HG03558 (cell line): Measurements from ENCODE around the gene UBA5.
A peak's percentile ranks its signal among the peaks of the same experiment; 100 is the strongest.
"Not testable (repeated sequence)": the region's sequence is repeated elsewhere in the genome, so short reads cannot be mapped to it uniquely, and the experiment has no call there.

Source experiments
- ATAC-seq: cut with Tn5 transposase; IDR thresholded peaks from one replicate; pipeline ENCODE4 v1.9.1; 2021; ENCODE audit warnings: moderate number of reproducible peaks; ENCODE audit not compliant: unreplicated experiment; ENCODE audit errors: extremely low read depth

UBA5 gene

DNA sequence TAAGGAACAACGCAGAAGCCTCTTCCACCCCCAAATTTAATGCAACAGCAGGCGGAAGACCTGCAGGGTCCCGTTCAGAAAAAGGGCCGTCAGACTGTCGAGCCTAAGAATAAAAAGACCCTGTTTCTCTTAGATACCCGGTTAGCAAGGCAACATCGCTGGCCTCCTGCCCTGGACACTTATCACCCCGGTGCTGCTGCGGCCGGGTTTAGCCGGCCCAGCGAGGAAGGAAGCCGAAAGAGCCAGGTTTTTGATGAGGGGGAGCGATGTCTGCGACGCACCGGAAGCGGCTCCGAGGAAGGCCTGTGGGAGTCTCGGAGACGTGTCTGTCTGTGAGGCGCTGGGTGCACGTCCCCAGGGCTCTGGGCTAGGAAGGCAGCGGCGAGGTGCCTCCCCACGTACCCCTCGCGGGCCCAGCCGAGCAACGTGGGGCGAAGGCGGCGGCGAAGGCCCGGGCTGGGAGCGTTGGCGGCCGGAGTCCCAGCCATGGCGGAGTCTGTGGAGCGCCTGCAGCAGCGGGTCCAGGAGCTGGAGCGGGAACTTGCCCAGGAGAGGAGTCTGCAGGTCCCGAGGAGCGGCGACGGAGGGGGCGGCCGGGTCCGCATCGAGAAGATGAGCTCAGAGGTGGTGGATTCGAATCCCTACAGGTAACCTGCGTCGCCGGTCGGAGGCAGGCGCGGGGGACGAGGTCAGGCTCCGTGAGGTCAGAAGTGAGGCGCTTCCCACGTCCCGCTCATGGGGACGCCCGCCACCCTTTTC lies at the start of gene UBA5:
Gene UBA5, plus strand, starts transcription at position 278 of the 759 bp plus-strand sequence. Its CDS starts 209 bp downstream, at position 487.
- ATAC-seq, result peak; percentile 43

DNA sequence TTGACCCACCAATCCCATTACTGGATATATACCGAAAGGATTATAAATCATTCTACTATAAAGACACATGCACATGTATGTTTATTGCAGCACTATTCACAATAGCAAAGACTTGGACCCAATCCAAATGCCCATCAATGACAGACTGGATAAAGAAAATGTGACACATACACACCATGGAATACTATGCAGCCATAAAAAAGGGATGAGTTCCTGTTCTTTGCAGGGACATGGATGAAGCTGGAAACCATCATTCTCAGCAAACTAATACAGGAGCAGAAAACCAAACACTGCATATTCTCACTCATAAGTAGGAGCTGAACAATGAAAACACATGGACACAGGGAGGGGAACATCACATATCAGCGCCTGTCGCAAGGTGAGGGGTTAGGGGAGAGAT lies 44.8 kb upstream of the UBA5 start:
- not testable (repeated sequence) for ATAC-seq

- ATAC-seq, result no peak
Measured at GRCh38 chr3:132615881-132616280, 44.2 kb upstream of the UBA5 start.

DNA sequence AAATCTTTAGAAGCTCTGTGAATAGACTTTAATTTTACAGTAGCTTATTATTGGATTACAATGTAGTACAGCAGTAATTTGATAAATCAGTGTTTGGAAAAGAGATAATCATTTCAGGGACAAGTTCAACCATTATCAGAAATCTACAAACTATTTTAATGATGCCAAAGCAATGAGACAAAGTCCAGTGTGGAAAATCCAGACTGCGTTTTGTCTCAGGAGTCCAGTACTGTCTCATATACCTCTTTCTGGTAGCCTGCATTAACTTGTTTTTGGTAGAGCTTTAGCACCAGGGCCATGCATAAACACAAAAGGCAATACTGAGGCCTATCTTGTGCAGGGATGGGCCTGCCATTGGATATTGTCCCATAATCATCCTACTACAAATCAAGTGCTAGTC lies 43.3 kb upstream of the UBA5 start:
- no peak for ATAC-seq

GRCh38 chr3:132622148-132622547 lies 38.0 kb upstream of the UBA5 start:
- no peak for ATAC-seq

GRCh38 chr3:132622761-132623160 lies 37.4 kb upstream of the UBA5 start:
- ATAC-seq, result no peak

DNA sequence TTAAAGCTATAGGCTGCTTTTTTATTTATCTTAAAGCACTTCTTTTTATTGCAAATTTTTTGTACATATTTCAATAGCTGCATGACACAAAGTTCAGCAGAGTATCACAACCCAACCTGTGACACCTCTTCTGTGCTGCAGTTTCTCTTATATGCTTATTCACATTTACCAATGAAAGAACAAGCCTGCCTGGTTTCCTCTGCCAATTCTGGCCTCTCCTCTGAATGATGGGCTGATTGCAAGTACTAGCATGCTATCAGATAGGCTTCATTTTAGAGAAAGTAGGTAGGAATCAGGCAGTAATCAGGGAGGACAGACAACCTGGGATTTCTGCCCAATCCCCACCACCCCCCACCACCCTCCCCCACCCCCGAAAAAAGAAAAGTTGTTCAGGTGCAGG lies 36.5 kb upstream of the UBA5 start:
- no peak for ATAC-seq

- no peak for ATAC-seq
Measured at GRCh38 chr3:132624790-132625189, 35.3 kb upstream of the UBA5 start.

GRCh38 chr3:132625613-132626012 lies 34.5 kb upstream of the UBA5 start:
- ATAC-seq, result no peak

- no peak for ATAC-seq
Measured at GRCh38 chr3:132626955-132627354, 33.2 kb upstream of the UBA5 start.

DNA sequence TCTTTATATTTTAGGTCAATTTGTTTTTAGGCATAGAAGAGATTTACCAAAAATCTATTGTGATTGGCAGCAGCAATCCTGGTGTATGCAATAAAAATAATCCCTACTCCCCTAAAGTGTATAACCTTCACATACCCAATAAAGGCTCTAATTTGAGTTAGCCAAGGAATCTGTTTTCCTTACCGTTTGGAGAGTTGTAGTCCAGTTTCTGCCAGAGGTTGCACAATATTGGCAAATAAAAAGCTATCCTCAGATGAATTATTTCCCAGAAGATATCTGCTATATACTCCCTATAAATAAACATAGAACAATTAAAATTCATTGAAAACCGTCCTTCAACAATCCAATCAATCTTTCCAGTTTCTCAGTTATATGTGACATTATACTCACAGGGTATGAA lies 32.0 kb upstream of the UBA5 start:
- no peak for ATAC-seq

GRCh38 chr3:132629928-132630327 lies 30.2 kb upstream of the UBA5 start:
- no peak for ATAC-seq

DNA sequence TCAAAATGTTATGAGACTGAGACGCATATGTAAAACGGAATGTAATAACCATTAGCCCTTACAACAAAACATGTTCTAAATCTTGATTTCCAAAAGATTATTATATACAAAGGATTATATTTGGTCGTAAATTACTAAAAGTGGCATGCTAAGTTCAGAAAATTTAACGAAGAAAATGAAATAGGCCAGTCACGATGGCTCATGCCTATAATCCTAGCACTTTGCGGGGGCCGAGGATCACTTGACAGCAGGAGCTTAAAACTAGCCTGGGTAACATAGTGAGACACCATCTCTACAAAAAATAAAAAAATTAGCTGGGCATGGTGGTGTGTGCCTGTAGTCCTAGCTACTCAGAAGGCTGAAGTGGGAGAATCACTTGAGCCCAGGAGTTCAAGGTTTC lies 29.5 kb upstream of the UBA5 start:
- no peak for ATAC-seq

DNA sequence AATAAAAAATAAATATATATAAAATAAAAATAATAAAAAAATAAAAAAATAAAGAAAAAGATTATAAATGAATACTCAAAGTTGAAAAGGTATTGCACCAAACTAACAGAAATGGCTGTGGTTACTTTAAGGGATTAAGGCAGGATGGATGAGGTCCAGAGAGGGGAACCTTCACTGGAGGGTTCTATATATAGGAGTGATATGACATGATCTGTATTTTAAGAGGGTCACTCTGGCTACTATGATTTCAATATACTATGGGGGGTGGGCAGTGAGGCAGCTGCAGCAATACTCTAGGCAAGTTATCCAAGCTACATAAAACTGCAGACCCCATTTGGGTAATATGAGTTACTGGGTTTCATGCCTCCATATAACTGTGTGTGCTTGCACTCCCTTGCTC lies 25.1 kb upstream of the UBA5 start:
- ATAC-seq, result no peak

- no peak for ATAC-seq
Measured at GRCh38 chr3:132637590-132637989, 22.5 kb upstream of the UBA5 start.

GRCh38 chr3:132638706-132639105 lies 21.4 kb upstream of the UBA5 start:
- no peak for ATAC-seq

GRCh38 chr3:132641427-132641826 lies 18.7 kb upstream of the UBA5 start:
- not testable (repeated sequence) for ATAC-seq

GRCh38 chr3:132641837-132642538 lies 18.1 kb upstream of the UBA5 start:
- ATAC-seq, result no peak

GRCh38 chr3:132642539-132642847 lies 17.6 kb upstream of the UBA5 start:
- no peak for ATAC-seq

DNA sequence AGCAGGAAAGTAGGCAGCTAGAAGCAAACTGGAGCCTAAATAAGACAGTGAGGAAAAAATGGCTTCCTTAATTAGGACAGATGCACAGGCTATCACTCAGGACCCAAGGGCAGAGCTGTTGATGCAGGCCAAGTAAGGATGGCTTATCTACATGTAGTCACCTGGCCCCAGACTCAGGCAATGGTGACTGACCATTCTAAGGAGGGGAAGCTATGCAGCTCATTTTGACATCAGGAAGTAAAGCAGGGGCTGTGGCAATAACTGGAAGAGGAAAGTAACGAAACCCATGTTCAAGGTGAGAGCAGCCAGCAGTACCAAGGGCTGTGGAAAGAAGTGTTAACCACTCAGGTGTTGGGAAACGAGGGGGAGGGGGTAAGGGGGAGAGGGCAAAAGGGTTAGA lies 16.8 kb upstream of the UBA5 start:
- no peak for ATAC-seq

DNA sequence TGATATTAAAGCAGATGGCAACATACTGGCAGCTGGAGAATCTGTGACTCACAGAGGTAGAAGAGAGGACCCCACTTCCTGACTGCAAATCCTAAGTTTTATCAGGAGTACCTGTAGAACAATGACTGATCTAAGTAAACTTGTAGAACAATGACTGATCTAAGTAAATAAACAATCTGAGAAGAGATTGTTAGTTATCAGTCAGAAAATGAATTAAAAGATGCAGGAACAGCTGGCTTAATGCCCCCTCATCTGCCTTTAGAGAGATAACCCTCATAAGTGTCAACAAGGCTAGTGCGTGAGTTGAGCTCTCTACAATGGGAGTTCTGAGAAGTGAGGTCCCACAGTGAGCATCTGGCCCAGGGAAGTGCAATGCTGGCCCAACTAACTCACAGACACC lies 15.1 kb upstream of the UBA5 start:
- no peak for ATAC-seq

DNA sequence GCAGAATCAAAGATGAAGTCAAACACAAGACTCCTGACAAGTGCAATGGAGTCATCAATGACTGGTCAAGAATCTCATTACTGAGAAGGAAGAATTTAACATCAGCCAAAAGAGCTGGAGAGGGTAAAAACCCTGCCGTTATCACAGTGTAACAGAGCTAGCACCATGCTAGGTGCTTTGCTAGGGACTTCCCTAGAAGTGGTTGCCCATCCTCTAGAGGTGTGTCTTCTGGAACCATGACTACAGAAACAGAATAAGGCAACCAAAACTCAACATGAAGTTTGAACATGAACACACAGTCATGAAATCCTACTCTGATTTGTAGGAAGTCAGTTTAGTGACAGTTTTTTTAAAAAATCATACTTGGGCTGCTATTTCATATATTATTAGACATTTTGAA lies 10.0 kb upstream of the UBA5 start:
- ATAC-seq, result no peak
